Stimulated activated CD8-positive, alpha-beta memory T cell treated with anti-CD3 and anti-CD28 coated beads, Interleukin-12 subunit alpha, Interleukin-12 subunit beta, amount 100 ng/mL, for 4 hours (primary cell): ENCODE data around the gene EMP3.

ENCODE experiments used
- DNase-seq: peaks from one replicate; pipeline ENCODE4 v3.0.0-alpha.2; 2020; ENCODE audit warnings: low read depth

The EMP3 gene

GRCh38 chr19:48318286-48318987, 6.9 kb upstream of the EMP3 start:
- no peak for DNase-seq

- DNase-seq, result peak; percentile 59
These were observed 5.5 kb upstream of the EMP3 start for GRCh38 chr19:48319647-48320541.

- peak; percentile 91 for DNase-seq
These were observed 4.1 kb upstream of the EMP3 start for GRCh38 chr19:48321372-48321621.

- DNase-seq, result peak; percentile 99
These were observed 3.4 kb upstream of the EMP3 start for GRCh38 chr19:48321622-48322591.

GRCh38 chr19:48329167-48329891, 4.0 kb downstream of the EMP3 start:
- DNase-seq, result no peak

GRCh38 chr19:48330012-48330681, 4.8 kb downstream of the EMP3 start:
- peak; percentile 60 for DNase-seq

GRCh38 chr19:48332351-48332661, 7.0 kb downstream of the EMP3 start:
- DNase-seq, result no peak

GRCh38 chr19:48332662-48333466, 7.5 kb downstream of the EMP3 start:
- DNase-seq, result peak; percentile 75

- peak; percentile 88 for DNase-seq
These were observed 8.4 kb downstream of the EMP3 start for GRCh38 chr19:48333467-48334384.

GRCh38 chr19:48338253-48338755, 13.0 kb downstream of the EMP3 start:
- DNase-seq, result no peak

- DNase-seq, result no peak
These were observed 13.6 kb downstream of the EMP3 start for GRCh38 chr19:48338802-48339503.

GRCh38 chr19:48340995-48341394, 15.6 kb downstream of the EMP3 start:
- no peak for DNase-seq

GRCh38 chr19:48341515-48342413, 16.4 kb downstream of the EMP3 start:
- DNase-seq, result no peak

- no peak for DNase-seq
These were observed 17.0 kb downstream of the EMP3 start for GRCh38 chr19:48342414-48342738.

GRCh38 chr19:48342841-48343540, 17.6 kb downstream of the EMP3 start:
- no peak for DNase-seq

- DNase-seq, result no peak
These were observed 19.5 kb downstream of the EMP3 start for GRCh38 chr19:48344892-48345291.

GRCh38 chr19:48346191-48346590, 20.8 kb downstream of the EMP3 start:
- DNase-seq, result no peak
